H1 (cell line): ENCODE measurements around the gene MOB3C. TPM values are rescaled to one million over a fixed set of nuclear protein-coding genes. Genes with fewer than 3 reads are reported as not detected.

Experiments
- CTCF ChIA-PET: fragments of 300-600 bp; sonication (Branson Sonifier 250); formaldehyde crosslinking; loops from one replicate; lab custom pipeline; 2021; ENCODE audit not compliant: partially characterized antibody; lab: Charles Lee
- POLR2A ChIA-PET: fragments of 300-600 bp; sonication (Branson Sonifier 250); formaldehyde crosslinking; loops from one replicate; lab custom pipeline; 2021; ENCODE audit warnings: inconsistent platforms; ENCODE audit not compliant: partially characterized antibody; lab: Charles Lee
- DNase-seq, 2 experiments: peaks; one replicate each; pipeline versions ENCODE4 v3.0.0 to v3.0.0-alpha.2; 2010 to 2022; ENCODE audit warnings: low spot score in 2 of 2, low read depth in 1 of 2, mixed read lengths in 1 of 2
- FAIRE-seq: peaks from 2 replicates; lab custom pipeline; 2011; peaks lifted over from hg19 to GRCh38; lab: Jason Lieb, UNC
- H2AFZ ChIP-seq: 2 replicates; pipeline ENCODE4 v1.8.1; 2012; ENCODE audit warnings: low read length, inconsistent platforms
- H2AK5ac ChIP-seq: 2 replicates; pipeline ENCODE4 v1.6.1; 2013; ENCODE audit warnings: low read depth, low read length
- H2BK120ac ChIP-seq: replicated peaks from 2 replicates; pipeline ENCODE3; 2013; ENCODE audit warnings: low read depth, low read length, inconsistent platforms
- H2BK12ac ChIP-seq: 2 replicates; pipeline ENCODE4 v1.6.1; 2013; ENCODE audit warnings: low read depth, low read length
- H2BK15ac ChIP-seq: 2 replicates; pipeline ENCODE4 v1.6.1; 2013; ENCODE audit warnings: low read length
- H2BK20ac ChIP-seq: 2 replicates; pipeline ENCODE4 v1.6.1; 2013; ENCODE audit warnings: low read length
- H2BK5ac ChIP-seq: 2 replicates; pipeline ENCODE4 v1.6.1; 2013; ENCODE audit warnings: low read depth, low read length
- H3K14ac ChIP-seq: 2 replicates; pipeline ENCODE4 v1.6.1; 2013; ENCODE audit warnings: inconsistent platforms; ENCODE audit not compliant: insufficient read length
- H3K18ac ChIP-seq: 2 replicates; pipeline ENCODE4 v1.6.1; 2013; ENCODE audit warnings: low read length; ENCODE audit errors: extremely low read depth
- H3K23ac ChIP-seq: 2 replicates; pipeline ENCODE4 v1.6.1; 2013; ENCODE audit warnings: inconsistent platforms; ENCODE audit not compliant: insufficient read length
- H3K23me2 ChIP-seq: 2 replicates; pipeline ENCODE4 v1.6.1; 2013; ENCODE audit warnings: low read depth, low read length
- H3K27ac ChIP-seq: 2 replicates; pipeline ENCODE4 v1.6.1; 2011; ENCODE audit warnings: low read depth, low read length, inconsistent platforms
- H3K27me3 ChIP-seq, 4 experiments: replicated peaks in 1 of 4; 1 replicate in 1 of 4; 2 replicates in 3 of 4; pipeline versions ENCODE4 v1.6.1 to v1.8.1; 2011 to 2013; ENCODE audit warnings: low read length in 3 of 4, mild to moderate bottlenecking in 3 of 4, inconsistent platforms in 2 of 4, mixed read lengths in 2 of 4, moderate library complexity in 1 of 4; ENCODE audit not compliant: control insufficient read depth in 3 of 4, insufficient read depth in 3 of 4; ENCODE audit errors: extremely low read depth in 1 of 4
- H3K36me3 ChIP-seq, 4 experiments: 2 replicates each; pipeline versions ENCODE4 v1.6.1 to v1.8.1; 2011 to 2013; ENCODE audit warnings: mild to moderate bottlenecking in 4 of 4, low read length in 3 of 4, moderate library complexity in 2 of 4, control low read depth in 1 of 4, inconsistent platforms in 1 of 4; ENCODE audit not compliant: insufficient read depth in 4 of 4, control insufficient read depth in 2 of 4
- H3K4ac ChIP-seq: replicated peaks from 2 replicates; pipeline ENCODE3; 2013; ENCODE audit warnings: low read length, low read depth, mixed read lengths, inconsistent platforms; ENCODE audit not compliant: insufficient read length
- H3K4me1 ChIP-seq, 4 experiments: replicated peaks in 1 of 4; 1 replicate in 1 of 4; 2 replicates in 3 of 4; pipeline versions ENCODE4 v1.6.1 to v1.8.1; 2011 to 2013; ENCODE audit warnings: low read length in 3 of 4, inconsistent platforms in 2 of 4, mixed read lengths in 1 of 4; ENCODE audit not compliant: insufficient read depth in 4 of 4, control insufficient read depth in 3 of 4
- H3K4me2 ChIP-seq, 2 experiments: 2 replicates each; pipeline versions ENCODE4 v1.6.1 to v1.8.1; 2011 to 2013; ENCODE audit warnings: low read depth in 2 of 2, low read length in 2 of 2, control low read depth in 1 of 2, inconsistent platforms in 1 of 2, mild to moderate bottlenecking in 1 of 2; ENCODE audit not compliant: insufficient read depth in 1 of 2
- H3K4me3 ChIP-seq, 4 experiments: fragments of 200-600, 300-600 bp in 1 of 4; sonication (generic), shearing (Covaris generic), sonication (Bioruptor Twin) in 1 of 4; 2 replicates each; pipeline versions ENCODE4 v1.5.1 to v1.8.1; 2011 to 2016; ENCODE audit warnings: low read length in 4 of 4, low read depth in 3 of 4, control low read depth in 2 of 4, inconsistent platforms in 2 of 4, mild to moderate bottlenecking in 2 of 4, mixed read lengths in 1 of 4, moderate library complexity in 1 of 4; ENCODE audit not compliant: insufficient read depth in 2 of 4; ENCODE audit errors: extremely low read depth in 1 of 4
- H3K56ac ChIP-seq: replicated peaks from 2 replicates; pipeline ENCODE3; 2013; ENCODE audit warnings: low read depth, mild to moderate bottlenecking, mixed read lengths, low read length, inconsistent platforms; ENCODE audit not compliant: insufficient read length
- H3K79me1 ChIP-seq: 2 replicates; pipeline ENCODE4 v1.6.1; 2013; ENCODE audit warnings: low read depth, low read length, control low read depth
- H3K79me2 ChIP-seq, 2 experiments: 2 replicates each; pipeline versions ENCODE4 v1.6.1 to v1.8.1; 2012 to 2013; ENCODE audit warnings: low read length in 2 of 2, mild to moderate bottlenecking in 2 of 2, inconsistent platforms in 1 of 2; ENCODE audit not compliant: insufficient read depth in 2 of 2, control insufficient read depth in 1 of 2
- H3K9ac ChIP-seq, 4 experiments: replicated peaks in 1 of 4; 1 replicate in 1 of 4; 2 replicates in 3 of 4; pipeline versions ENCODE4 v1.6.1 to v1.8.1; 2011 to 2013; ENCODE audit warnings: low read depth in 3 of 4, low read length in 3 of 4, control low read depth in 2 of 4, mild to moderate bottlenecking in 2 of 4, moderate library complexity in 2 of 4, inconsistent platforms in 1 of 4; ENCODE audit errors: extremely low read depth in 1 of 4
- H3K9me3 ChIP-seq, 2 experiments: 2 replicates each; pipeline versions ENCODE4 v1.6.1 to v1.8.1; 2012 to 2013; ENCODE audit warnings: mild to moderate bottlenecking in 2 of 2, moderate library complexity in 2 of 2, control low read depth in 1 of 2, inconsistent platforms in 1 of 2, low read depth in 1 of 2, low read length in 1 of 2, mixed read lengths in 1 of 2; ENCODE audit not compliant: insufficient read depth in 2 of 2
- H4K20me1 ChIP-seq, 2 experiments: replicated peaks in 1 of 2; 2 replicates each; pipeline versions ENCODE3 to v1.8.1; 2011 to 2013; ENCODE audit warnings: inconsistent platforms in 2 of 2, low read length in 2 of 2, mild to moderate bottlenecking in 1 of 2; ENCODE audit not compliant: insufficient read depth in 2 of 2, control insufficient read depth in 1 of 2
- H4K5ac ChIP-seq: 2 replicates; pipeline ENCODE4 v1.6.1; 2013; ENCODE audit warnings: low read length, low read depth, mixed read lengths, inconsistent platforms; ENCODE audit not compliant: insufficient read length
- H4K8ac ChIP-seq: 2 replicates; pipeline ENCODE4 v1.8.0; 2013; ENCODE audit warnings: mild to moderate bottlenecking, moderate library complexity, low read length, inconsistent platforms; ENCODE audit not compliant: insufficient read depth; ENCODE audit errors: extremely low read depth
- H4K91ac ChIP-seq: replicated peaks from 2 replicates; pipeline ENCODE3; 2013; ENCODE audit warnings: low read length, mixed read lengths, inconsistent platforms; ENCODE audit not compliant: insufficient read length
- CHD2 ChIP-seq: IDR thresholded peaks from 2 replicates; pipeline ENCODE4 v1.6.1; 2012; ENCODE audit warnings: low read length, improper control_type of control experiment
- MAFK ChIP-seq: IDR thresholded peaks from 2 replicates; pipeline ENCODE4 v1.6.1; 2012; ENCODE audit warnings: low read depth, mild to moderate bottlenecking, improper control_type of control experiment, low read length
- RAD21 ChIP-seq, 2 experiments: IDR thresholded peaks in 1 of 2; conservative IDR thresholded peaks in 1 of 2; 2 replicates each; pipeline ENCODE4 v1.6.1; 2011; ENCODE audit warnings: low read depth in 2 of 2, low read length in 2 of 2, improper control_type of control experiment in 1 of 2, inconsistent platforms in 1 of 2, mild to moderate bottlenecking in 1 of 2, moderate library complexity in 1 of 2
- RFX5 ChIP-seq: IDR thresholded peaks from 2 replicates; pipeline ENCODE4 v1.6.1; 2011; ENCODE audit warnings: low read depth, low read length, improper control_type of control experiment, borderline replicate concordance
- SAP30 ChIP-seq: fragments of 300-600 bp; sonication (generic); IDR thresholded peaks from 2 replicates; pipeline ENCODE4 v1.7.1; 2012; ENCODE audit warnings: low read length, moderate library complexity, mild to moderate bottlenecking, inconsistent platforms; ENCODE audit not compliant: insufficient read depth, insufficient replicate concordance
- SP4 ChIP-seq: IDR thresholded peaks from 2 replicates; pipeline ENCODE4 v1.6.1; 2012; ENCODE audit warnings: low read length, inconsistent platforms
- TAF7 ChIP-seq: optimal IDR thresholded peaks from 2 replicates; pipeline ENCODE3; 2011; ENCODE audit warnings: low read depth, mild to moderate bottlenecking, inconsistent platforms, low read length, moderate library complexity, borderline replicate concordance
- WGBS, 2 experiments: shearing (Covaris generic) in 1 of 2; methylation state at CpG; one replicate each; pipeline versions ENCODE4 v1.1.6 to v1.1.7; 2013 to 2015; ENCODE audit warnings: low lambda C conversion rate in 2 of 2, mixed read lengths in 2 of 2, inconsistent platforms in 1 of 2, low coverage in 1 of 2, missing lambda C conversion rate in 1 of 2; ENCODE audit not compliant: insufficient replicate concordance in 2 of 2, insufficient coverage in 1 of 2, insufficient read length in 1 of 2; ENCODE audit errors: extremely low coverage in 1 of 2, missing lambda C conversion rate in 1 of 2; 5-methylcytosine and 5-hydroxymethylcytosine counted together
- polyA plus RNA-seq, 7 experiments: library from polyadenylated mRNA; depleted of rRNA in 3 of 7; stranded (reverse) in 5 of 7; unstranded in 2 of 7; fragments of >200 nt in 5 of 7; fragments of 200-250 nt in 2 of 7; gene quantifications; 1 replicate in 5 of 7; 2 replicates in 1 of 7; 4 replicates in 1 of 7; pipeline versions ENCODE4 v1.2.1 to v1.2.3, GENCODE V29; 2011 to 2013; ENCODE audit warnings: missing spikeins in 2 of 7, mixed read lengths in 2 of 7
- total RNA-seq: library from RNA; stranded (reverse); fragmentation: NEBNext Ultra II Directional; extraction: Animal tissue kit (Norgen Biotek cat#: 25700); gene quantifications from 2 replicates; pipeline ENCODE4 v1.2.1, GENCODE V29; 2021

Gene MOB3C
- total and polyA plus RNA-seq, 2 of the 8 experiments (the other 6 are each of a cell fraction or from before 2014, with no cell fraction given): 5.8 to 6.6 TPM

GRCh38 chr1:46637444-46638083 is 21.0 kb upstream of the MOB3C start:
- H2AFZ ChIP-seq: no peak overlapping the region

More at GRCh38 chr1:46637444-46638083, 21.0 kb upstream of the MOB3C start:
- Histone ChIP-seq H3K14ac (no peak overlapping the region), H2AK5ac (no peak overlapping the region), H2BK5ac (no peak overlapping the region), H2BK12ac (no peak overlapping the region), H2BK20ac (no peak overlapping the region), H3K23ac (no peak overlapping the region), H3K4ac (no peak overlapping the region), H2BK120ac (no peak overlapping the region), H3K18ac (no peak overlapping the region), H3K79me1 (no peaks in the 10 kb centered on the region), H3K79me2 (no peaks in the 10 kb centered on the region), H3K23me2 (no peaks in the 10 kb centered on the region), H3K27ac (no peak overlapping the region), H3K4me2 (no peak overlapping the region), H3K4me3 (no peak overlapping the region), H4K5ac (no peak overlapping the region), H3K9ac (no peak overlapping the region), H4K20me1 (no peaks in the 10 kb centered on the region), H3K9me3 (no peaks in the 10 kb centered on the region), H3K4me1 (no peaks in the 10 kb centered on the region), H3K36me3 (peaks cover 0 to 21% (median 8%) of the 10 kb centered on the region in 4 experiments; a peak in 6 of 8 replicates), H3K27me3 (no peaks in the 10 kb centered on the region), H4K8ac (no peak overlapping the region), H3K56ac (no peak overlapping the region), H2BK15ac (no peak overlapping the region), H4K91ac (no peak overlapping the region)
- ChIA-PET POLR2A (interaction anchor here (1.4 kb wide), 1 partner anchor 13 kb away, joined by 5 read pairs; no protein-coding TSS in a partner anchor), CTCF (interaction anchor here (0.7 to 10.9 kb wide), 2 partner anchors 18 to 92 kb away, joined by 4 to 78 read pairs; partner anchors contain the start of gene MOB3C)
- WGBS, 2 experiments: 42% methylated on average over 2 of the region's 2 CpGs; no CpG with 5 or more reads in 1 of the 2 experiments
- FAIRE-seq: no peak
- no peak for DNase-seq
- TF ChIP-seq CHD2 (no peak), RFX5 (no peak), SAP30 (no peak), TAF7 (no peak), MAFK (no peak), RAD21 (IDR thresholded peaks at IDR 0.05 in 1 of 2, conservative IDR thresholded peaks at IDR 0.05 in 1 of 2; ENCODE audit: low read depth in 2 of 2, low read length in 2 of 2) (no peak), SP4 (no peak)
